GM21360 (cell line): ENCODE data around the gene DNAJC21.
A peak's percentile ranks its signal among the peaks of the same experiment; 100 is the strongest.
"Not testable (repeated sequence)": the region's sequence is repeated elsewhere in the genome, so short reads cannot be mapped to it uniquely, and the experiment has no call there.

Source experiments
- ATAC-seq: cut with Tn5 transposase; IDR thresholded peaks from one replicate; pipeline ENCODE4 v1.9.1; 2021; ENCODE audit warnings: mild to moderate bottlenecking, moderate library complexity; ENCODE audit not compliant: unreplicated experiment

Gene DNAJC21

GRCh38 chr5:34923256-34923655 is 6.1 kb upstream of the DNAJC21 start:
- ATAC-seq = not testable (repeated sequence)

GRCh38 chr5:34923694-34924461 is 5.5 kb upstream of the DNAJC21 start:
- ATAC-seq = peak; percentile 45

GRCh38 chr5:34924462-34924765 is 4.9 kb upstream of the DNAJC21 start:
- ATAC-seq = no peak

- no peak for ATAC-seq
Measured at GRCh38 chr5:34926318-34926888, 3.0 kb upstream of the DNAJC21 start.

- no peak for ATAC-seq
Measured at GRCh38 chr5:34927785-34928184, 1.6 kb upstream of the DNAJC21 start.

GRCh38 chr5:34928267-34928666 is 1.1 kb upstream of the DNAJC21 start:
- no peak for ATAC-seq

- ATAC-seq = peak; percentile 80
Measured at GRCh38 chr5:34929720-34930461, 532 bp downstream of the DNAJC21 start.

GRCh38 chr5:34930462-34930844 is 1.1 kb downstream of the DNAJC21 start:
- no peak for ATAC-seq

- ATAC-seq = no peak
Measured at GRCh38 chr5:34930870-34931269, 1.5 kb downstream of the DNAJC21 start.

- no peak for ATAC-seq
Measured at GRCh38 chr5:34932947-34933346, 3.6 kb downstream of the DNAJC21 start.

- ATAC-seq = no peak
Measured at GRCh38 chr5:34941936-34942335, 12.6 kb downstream of the DNAJC21 start.

GRCh38 chr5:34944044-34944443 is 14.7 kb downstream of the DNAJC21 start:
- no peak for ATAC-seq

GRCh38 chr5:34944460-34945047 is 15.2 kb downstream of the DNAJC21 start:
- no peak for ATAC-seq

- ATAC-seq = no peak
Measured at GRCh38 chr5:34957321-34957720, 28.0 kb downstream of the DNAJC21 start.

- peak; percentile 41 for ATAC-seq
Measured at GRCh38 chr5:34957857-34958690, 28.7 kb downstream of the DNAJC21 start.

GRCh38 chr5:34959323-34959722 is 30.0 kb downstream of the DNAJC21 start:
- peak; percentile 95 for ATAC-seq

- no peak for ATAC-seq
Measured at GRCh38 chr5:34967540-34967939, 38.2 kb downstream of the DNAJC21 start.

- ATAC-seq = no peak
Measured at GRCh38 chr5:34968258-34968657, 38.9 kb downstream of the DNAJC21 start.

GRCh38 chr5:34970552-34970951 is 41.2 kb downstream of the DNAJC21 start:
- no peak for ATAC-seq

GRCh38 chr5:34971655-34972054 is 42.3 kb downstream of the DNAJC21 start:
- ATAC-seq = not testable (repeated sequence)

- no peak for ATAC-seq
Measured at GRCh38 chr5:34976347-34976746, 47.0 kb downstream of the DNAJC21 start.
